T-cell (primary cell): ENCODE data around the gene ENPP1. TPM values are rescaled to one million over a fixed set of nuclear protein-coding genes. Genes with fewer than 3 reads are reported as not detected.

Experiments used
- ATAC-seq, 4 experiments: fragments of 200-7000 bp in 3 of 4; fragments of 150-1000 bp in 1 of 4; cut with Tn5 transposase; replicated peaks in 1 of 4; 1 replicate in 3 of 4; 2 replicates in 1 of 4; pipeline ENCODE4 v1.10.0; 2021; ENCODE audit warnings: moderate library complexity in 3 of 4, mild to moderate bottlenecking in 2 of 4, moderate number of reproducible peaks in 1 of 4
- CTCF ChIA-PET, 2 donors: fragments of 300-600 bp; sonication (Branson Sonifier 250); formaldehyde crosslinking; loops; one replicate each; lab custom pipeline; 2022; ENCODE audit warnings: antibody characterized with exemption in 2 of 2; lab: Charles Lee
- POLR2A ChIA-PET, 2 donors: fragments of 300-600 bp; sonication (Branson Sonifier 250); formaldehyde crosslinking; loops; one replicate each; lab custom pipeline; 2022; ENCODE audit warnings: antibody characterized with exemption in 2 of 2; lab: Charles Lee
- DNase-seq, 35 experiments: peaks; one replicate each; pipeline versions ENCODE4 v3.0.0 to v3.0.0-alpha.2; 2013 to 2023
- H3K27ac ChIP-seq: one replicate; pipeline ENCODE4 v1.5.1; 2013; ENCODE audit warnings: low read length
- H3K27me3 ChIP-seq, 2 experiments: replicated peaks in 1 of 2; 1 replicate in 1 of 2; 2 replicates in 1 of 2; pipeline versions ENCODE4 v1.6.1 to v1.7.0; 2013; ENCODE audit warnings: low read length in 1 of 2, mixed read lengths in 1 of 2; ENCODE audit not compliant: control insufficient read depth in 2 of 2, insufficient read depth in 2 of 2; ENCODE audit errors: extremely low read depth in 1 of 2
- H3K36me3 ChIP-seq, 2 donors: 1 replicate in 1 of 2; 2 replicates in 1 of 2; pipeline versions ENCODE4 v1.6.1 to v1.7.0; 2013; ENCODE audit warnings: low read length in 1 of 2; ENCODE audit not compliant: control insufficient read depth in 2 of 2, insufficient read depth in 1 of 2; ENCODE audit errors: extremely low read depth in 1 of 2
- H3K4me1 ChIP-seq, 2 experiments: 1 replicate in 1 of 2; 2 replicates in 1 of 2; pipeline versions ENCODE4 v1.6.1 to v1.7.0; 2013; ENCODE audit warnings: low read length in 2 of 2, mixed read lengths in 1 of 2; ENCODE audit not compliant: insufficient read depth in 2 of 2, control insufficient read depth in 1 of 2; ENCODE audit errors: extremely low read depth in 1 of 2
- H3K4me3 ChIP-seq, 2 donors: 1 replicate in 1 of 2; 2 replicates in 1 of 2; pipeline versions ENCODE4 v1.5.1 to v1.7.0; 2013; ENCODE audit warnings: mild to moderate bottlenecking in 2 of 2, low read length in 1 of 2, moderate library complexity in 1 of 2; ENCODE audit not compliant: control insufficient read depth in 1 of 2; ENCODE audit errors: extremely low read depth in 1 of 2
- H3K9me3 ChIP-seq: 2 replicates; pipeline ENCODE4 v1.7.0; 2013
- H3K27ac Mint-ChIP-seq, 2 donors: one replicate each; pipeline ENCODE4 v1.8.0; 2020 to 2021; ENCODE audit warnings: mild to moderate bottlenecking in 2 of 2, mixed read lengths in 2 of 2
- H3K27me3 Mint-ChIP-seq, 2 donors: one replicate each; pipeline ENCODE4 v1.8.0; 2021 to 2022; ENCODE audit warnings: mixed read lengths in 2 of 2
- H3K36me3 Mint-ChIP-seq: one replicate; pipeline ENCODE4 v1.8.0; 2021; ENCODE audit warnings: mixed read lengths
- H3K4me1 Mint-ChIP-seq, 3 donors: one replicate each; pipeline ENCODE4 v1.8.0; 2020 to 2022; ENCODE audit warnings: mixed read lengths in 3 of 3, mild to moderate bottlenecking in 1 of 3
- H3K4me3 Mint-ChIP-seq, 3 donors: one replicate each; pipeline ENCODE4 v1.8.0; 2020 to 2022; ENCODE audit warnings: mild to moderate bottlenecking in 3 of 3, mixed read lengths in 3 of 3, moderate library complexity in 3 of 3
- H3K9me3 Mint-ChIP-seq, 3 donors: one replicate each; pipeline ENCODE4 v1.8.0; 2020 to 2022; ENCODE audit warnings: mixed read lengths in 3 of 3
- WGBS: methylation state at CpG from one replicate; pipeline ENCODE4 v1.1.5; 2013; ENCODE audit warnings: missing lambda C conversion rate; ENCODE audit not compliant: insufficient coverage; 5-methylcytosine and 5-hydroxymethylcytosine counted together
- total RNA-seq, 35 experiments: library from RNA in 6 of 35; stranded (reverse) in 6 of 35; fragments of 120-200 nt in 1 of 35; gene quantifications; one replicate each; pipeline versions ENCODE4 v1.2.1 to v1.2.4 and lab custom pipeline; 2013 to 2026

ENPP1 gene
- total RNA-seq, 5 donors from 2014 or later (not counting 1 experiment from before 2014, with no cell fraction given) = 0.15 to 0.47 (median 0.35) TPM

- Histone ChIP-seq H3K27ac (no peak overlapping the region), H3K27me3 (no peaks in the 10 kb centered on the region), H3K36me3 (no peaks in the 10 kb centered on the region), H3K4me1 (no peaks in the 10 kb centered on the region), H3K4me3 (no peak overlapping the region), H3K9me3 (no peaks in the 10 kb centered on the region)
- H3K27me3 Mint-ChIP-seq = no peaks in the 10 kb centered on the region
- ATAC-seq (no peak), DNase-seq (no peak)
- H3K9me3 Mint-ChIP-seq = no peaks in the 10 kb centered on the region
- ChIA-PET CTCF (interaction anchor here in 1 of 2 donors (1.0 kb wide), 1 partner anchor 997 kb away, joined by 3 read pairs; no protein-coding TSS in a partner anchor), POLR2A (no interaction called here)
- no peak overlapping the region for H3K4me3 Mint-ChIP-seq
- no peaks in the 10 kb centered on the region for H3K36me3 Mint-ChIP-seq
- H3K27ac Mint-ChIP-seq = no peak overlapping the region
- no peaks in the 10 kb centered on the region for H3K4me1 Mint-ChIP-seq
- 82% methylated on average over 2 of the region's 2 CpGs for WGBS
These were observed 75.2 kb downstream of the ENPP1 start for GRCh38 chr6:131883016-131883415.

GRCh38 chr6:131885237-131885636 lies 77.4 kb downstream of the ENPP1 start:
- no peaks in the 10 kb centered on the region for H3K4me1 Mint-ChIP-seq
- no peak overlapping the region for H3K27ac Mint-ChIP-seq
- Histone ChIP-seq H3K36me3 (no peaks in the 10 kb centered on the region), H3K9me3 (no peaks in the 10 kb centered on the region), H3K4me1 (no peaks in the 10 kb centered on the region), H3K27me3 (no peaks in the 10 kb centered on the region), H3K4me3 (no peak overlapping the region), H3K27ac (no peak overlapping the region)
- peaks cover 3 to 4% of the 10 kb centered on the region in 2 donors for H3K27me3 Mint-ChIP-seq
- no CpG with 5 or more reads among the region's 1 CpG for WGBS
- ChIA-PET CTCF (no interaction called here), POLR2A (no interaction called here)
- no peak for DNase-seq
- no peaks in the 10 kb centered on the region for H3K9me3 Mint-ChIP-seq
- no peak for ATAC-seq
- no peak overlapping the region for H3K4me3 Mint-ChIP-seq
- H3K36me3 Mint-ChIP-seq = no peaks in the 10 kb centered on the region

- POLR2A ChIA-PET = no interaction called here
These were observed 78.7 kb downstream of the ENPP1 start for GRCh38 chr6:131886517-131886916.

GRCh38 chr6:131890091-131890490 lies 82.3 kb downstream of the ENPP1 start:
- no peaks in the 10 kb centered on the region for H3K4me1 ChIP-seq
- no peaks in the 10 kb centered on the region for H3K9me3 Mint-ChIP-seq
- H3K4me1 Mint-ChIP-seq = no peaks in the 10 kb centered on the region
- CTCF ChIA-PET = no interaction called here
- peaks cover 14 to 17% of the 10 kb centered on the region in 2 donors for H3K27me3 Mint-ChIP-seq
- H3K9me3 ChIP-seq = no peaks in the 10 kb centered on the region
- no peaks in the 10 kb centered on the region for H3K36me3 ChIP-seq
- POLR2A ChIA-PET = no interaction called here
- peaks cover 3 to 9% of the 10 kb centered on the region in 2 experiments for H3K27me3 ChIP-seq
- H3K36me3 Mint-ChIP-seq = no peaks in the 10 kb centered on the region
- H3K4me3 Mint-ChIP-seq = no peak overlapping the region
- no peak overlapping the region for H3K27ac Mint-ChIP-seq
- no peak for DNase-seq
- no peak overlapping the region for H3K27ac ChIP-seq
- WGBS = no CpG with 5 or more reads among the region's 3 CpGs
- ATAC-seq = no peak
- no peak overlapping the region for H3K4me3 ChIP-seq

More at GRCh38 chr6:131886517-131886916, 78.7 kb downstream of the ENPP1 start:
- H3K27me3 ChIP-seq = no peaks in the 10 kb centered on the region
- Mint-ChIP-seq H3K27me3 (peaks cover 3 to 4% of the 10 kb centered on the region in 2 donors), H3K4me3 (no peak overlapping the region), H3K36me3 (no peaks in the 10 kb centered on the region), H3K4me1 (no peaks in the 10 kb centered on the region), H3K27ac (no peak overlapping the region), H3K9me3 (no peaks in the 10 kb centered on the region)
- no peaks in the 10 kb centered on the region for H3K36me3 ChIP-seq
- H3K27ac ChIP-seq = no peak overlapping the region
- no peak overlapping the region for H3K4me3 ChIP-seq
- no CpG with 5 or more reads among the region's 4 CpGs for WGBS
- CTCF ChIA-PET = interaction anchor here in 1 of 2 donors (0.7 kb wide), 1 partner anchor 11 kb away, joined by 7 read pairs; no protein-coding TSS in a partner anchor
- DNase-seq (no peak), ATAC-seq (no peak)
- H3K4me1 ChIP-seq = no peaks in the 10 kb centered on the region
- H3K9me3 ChIP-seq = no peaks in the 10 kb centered on the region

- Mint-ChIP-seq H3K27ac (no peak overlapping the region), H3K4me1 (no peaks in the 10 kb centered on the region), H3K27me3 (peaks cover 16 to 25% of the 10 kb centered on the region in 2 donors), H3K4me3 (no peak overlapping the region), H3K9me3 (peaks cover under 1 to 7% (median 6%) of the 10 kb centered on the region in 3 donors), H3K36me3 (no peaks in the 10 kb centered on the region)
- no CpG with 5 or more reads among the region's 1 CpG for WGBS
- no peak overlapping the region for H3K4me3 ChIP-seq
- CTCF ChIA-PET = interaction anchor here in 1 of 2 donors (0.6 kb wide), 1 partner anchor 323 kb away, joined by 6 read pairs; no protein-coding TSS in a partner anchor
- no peaks in the 10 kb centered on the region for H3K9me3 ChIP-seq
- ATAC-seq (no peak), DNase-seq (no peak)
- H3K4me1 ChIP-seq = no peaks in the 10 kb centered on the region
- no peak overlapping the region for H3K27ac ChIP-seq
- H3K27me3 ChIP-seq = peaks cover 5 to 9% of the 10 kb centered on the region in 2 experiments
- POLR2A ChIA-PET = no interaction called here
- no peaks in the 10 kb centered on the region for H3K36me3 ChIP-seq
These were observed 85.4 kb downstream of the ENPP1 start for GRCh38 chr6:131893198-131893597.

GRCh38 chr6:131894493-131895424 lies 86.9 kb downstream of the ENPP1 start:
- H3K27ac Mint-ChIP-seq = no peak overlapping the region
- WGBS = 58% methylated on average over 3 of the region's 8 CpGs
- H3K4me1 Mint-ChIP-seq = no peaks in the 10 kb centered on the region
- H3K36me3 ChIP-seq = no peaks in the 10 kb centered on the region
- no peak overlapping the region for H3K27ac ChIP-seq
- H3K9me3 Mint-ChIP-seq = peaks cover 6 to 9% (median 9%) of the 10 kb centered on the region in 3 donors
- no peaks in the 10 kb centered on the region for H3K36me3 Mint-ChIP-seq
- H3K4me1 ChIP-seq = no peaks in the 10 kb centered on the region
- ATAC-seq (no peak), DNase-seq (no peak)
- H3K27me3 ChIP-seq = peaks cover 5 to 9% of the 10 kb centered on the region in 2 experiments
- ChIA-PET POLR2A (no interaction called here), CTCF (interaction anchor here (0.6 to 1.5 kb wide), 2 partner anchors 15 to 53 kb away, joined by 3 to 4 read pairs; no protein-coding TSS in a partner anchor)
- no peaks in the 10 kb centered on the region for H3K9me3 ChIP-seq
- no peak overlapping the region for H3K4me3 ChIP-seq
- peaks cover 13 to 22% of the 10 kb centered on the region in 2 donors for H3K27me3 Mint-ChIP-seq
- H3K4me3 Mint-ChIP-seq = no peak overlapping the region
